Astrocyte (in vitro differentiated cells and primary cell): Measurements from ENCODE around the gene DLGAP1.

Experiments
- CTCF ChIP-seq: IDR thresholded peaks from 2 replicates; pipeline ENCODE4 v1.5.1; 2011; ENCODE audit warnings: low read depth, mild to moderate bottlenecking, inconsistent platforms, low read length, moderate library complexity; ENCODE audit not compliant: insufficient read depth
- EZH2 ChIP-seq: IDR thresholded peaks from 2 replicates; pipeline ENCODE4 v1.6.1; 2012; ENCODE audit warnings: mild to moderate bottlenecking, low read length, inconsistent platforms; ENCODE audit not compliant: insufficient read depth

GRCh38 chr18:3653851-3654441 is 801.2 kb downstream of the DLGAP1 start:
- TF ChIP-seq CTCF = no peak
- TF ChIP-seq EZH2 = no peak
